NCI-H2081 treated with DMSO at 0.1 percent for 48 hours (cell line): ENCODE results near the gene UBXN2A.
"Not testable (repeated sequence)": the region's sequence is repeated elsewhere in the genome, so short reads cannot be mapped to it uniquely, and the experiment has no call there.

Experiments
- DNase-seq: peaks from one replicate; lab custom pipeline; 2025; lab: John Stamatoyannopoulos, UW

UBXN2A gene

DNA sequence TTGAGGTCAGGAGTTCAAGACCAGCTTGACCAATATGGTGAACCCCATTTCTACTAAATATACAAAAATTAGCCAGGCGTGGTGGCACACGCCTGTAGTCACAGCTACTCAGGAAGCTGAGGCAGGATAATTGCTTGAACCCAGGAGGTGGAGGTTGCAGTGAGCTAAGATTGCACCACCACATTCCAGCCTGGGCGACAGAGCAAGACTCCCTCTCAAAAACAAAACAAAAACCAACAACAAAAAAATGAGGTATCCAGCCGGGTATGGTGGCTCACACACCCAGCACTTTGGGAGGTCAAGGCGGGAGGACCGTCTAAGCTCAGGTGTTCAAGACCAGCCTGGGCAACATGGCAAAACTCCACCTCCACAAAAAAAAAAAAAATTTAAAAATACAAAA is 74.6 kb downstream of the UBXN2A start:
- not testable (repeated sequence) for DNase-seq

DNA sequence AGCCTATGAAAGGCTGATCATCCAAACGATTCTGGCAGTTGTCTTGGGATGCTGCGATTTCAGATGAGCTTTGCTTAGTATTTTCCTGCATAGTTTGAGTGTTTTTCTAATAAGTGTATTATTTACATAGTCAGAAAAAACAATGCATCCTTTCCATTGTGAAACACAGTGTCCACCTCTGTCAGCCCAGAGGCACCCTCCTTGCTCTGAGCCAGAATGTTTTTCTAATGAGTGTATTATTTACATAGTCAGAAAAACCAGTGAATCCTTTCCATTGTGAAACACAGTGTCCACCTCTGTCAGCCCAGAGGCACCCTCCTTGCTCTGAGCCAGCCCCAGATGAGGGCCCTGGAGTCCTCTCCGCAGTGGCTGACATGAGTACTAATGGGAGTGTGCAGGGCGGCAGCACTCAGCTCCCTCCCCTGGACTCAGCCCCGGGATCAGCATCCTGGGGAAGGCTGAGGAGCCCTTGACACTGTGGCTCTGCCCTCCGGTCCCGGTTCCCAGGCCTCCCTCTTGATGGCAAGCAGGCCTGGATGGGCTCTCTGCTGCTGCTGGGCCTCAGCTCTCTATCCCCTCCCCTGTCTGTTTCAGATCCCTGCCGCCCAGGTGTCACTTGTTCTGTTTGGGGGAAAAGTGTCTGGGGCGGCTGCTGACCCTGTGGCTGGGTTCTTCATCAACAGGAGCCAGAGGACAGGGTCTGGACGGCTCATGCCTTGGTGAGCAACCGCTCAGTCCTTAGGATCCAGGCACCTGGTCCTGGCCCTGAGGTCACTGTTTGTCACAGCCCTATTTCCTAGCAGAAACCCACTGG is 75.5 kb downstream of the UBXN2A start:
- DNase-seq: no peak

DNA sequence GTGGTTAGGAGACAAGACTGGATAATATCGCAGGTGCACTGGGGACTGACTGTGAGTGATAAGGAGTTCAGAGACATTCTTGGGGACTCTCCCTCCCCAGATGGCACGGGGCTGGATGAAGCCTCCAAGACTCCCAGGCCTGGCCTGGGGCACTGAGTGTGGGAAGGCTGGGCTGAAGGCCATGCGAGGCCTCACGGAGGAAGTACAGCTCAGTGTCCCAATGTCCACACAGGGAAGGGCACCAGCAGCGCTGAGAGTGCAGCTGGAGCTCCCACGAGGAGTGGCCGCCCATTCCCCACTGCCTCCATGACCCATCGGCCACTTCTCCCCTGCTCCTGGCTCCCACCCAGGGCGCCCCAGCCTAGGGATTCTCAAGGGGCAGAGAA is 76.1 kb downstream of the UBXN2A start:
- no peak for DNase-seq

DNA sequence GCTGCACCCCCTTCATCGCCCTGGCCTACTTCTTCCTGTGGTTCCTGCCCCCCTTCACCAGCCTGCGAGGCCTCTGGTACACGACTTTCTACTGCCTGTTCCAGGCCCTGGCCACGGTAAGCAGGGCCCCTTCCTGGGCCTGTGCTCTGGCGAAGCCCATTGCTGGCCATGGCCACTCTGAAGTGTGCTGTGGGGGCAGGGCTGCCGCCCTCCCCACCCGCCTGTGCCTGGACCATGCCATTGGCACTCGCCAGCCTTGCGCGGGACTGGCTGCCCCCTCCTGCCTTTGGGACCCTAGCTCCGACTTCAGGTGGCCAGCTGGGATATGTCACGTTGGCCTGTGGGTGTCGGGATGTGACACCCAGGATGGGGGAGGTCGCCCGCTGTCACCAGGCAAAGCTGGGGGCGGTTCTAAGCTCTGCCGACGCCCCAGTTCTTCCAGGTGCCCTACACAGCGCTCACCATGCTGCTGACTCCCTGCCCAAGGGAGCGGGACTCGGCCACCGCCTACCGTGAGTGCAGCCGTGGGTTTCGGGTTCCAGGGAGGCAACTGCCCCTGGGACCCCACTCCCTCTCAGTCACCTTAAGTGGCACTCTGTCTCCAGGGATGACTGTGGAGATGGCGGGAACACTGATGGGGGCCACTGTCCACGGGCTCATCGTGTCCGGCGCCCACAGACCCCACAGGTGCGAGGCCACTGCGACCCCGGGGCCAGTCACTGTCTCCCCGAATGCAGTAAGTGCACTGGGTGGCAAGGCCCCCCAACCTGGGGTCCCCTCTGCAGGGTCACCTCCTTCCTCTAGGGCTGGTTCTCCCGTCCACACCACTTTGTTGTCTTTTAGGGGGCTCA is 76.8 kb downstream of the UBXN2A start:
- DNase-seq: no peak

DNA sequence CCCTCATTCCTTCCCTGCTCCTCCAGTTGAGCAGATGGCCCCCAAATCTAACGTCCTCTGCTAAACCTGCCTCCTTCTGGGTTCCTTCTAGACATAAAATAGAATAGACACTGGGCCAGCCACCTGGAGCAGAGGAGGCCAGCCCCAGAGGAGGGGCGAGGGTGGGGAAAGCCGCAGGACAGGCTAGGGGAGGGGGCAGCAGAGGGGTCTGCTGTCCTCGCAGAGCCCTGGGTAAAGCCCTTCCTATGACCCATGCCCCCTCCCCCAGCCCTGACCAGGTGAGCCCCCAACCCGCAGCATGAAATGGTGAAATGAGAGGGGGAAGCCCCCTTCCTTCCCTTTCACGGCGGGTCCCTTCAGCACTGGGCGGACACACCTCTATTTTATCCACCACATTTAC is 77.4 kb downstream of the UBXN2A start:
- DNase-seq: no peak

DNA sequence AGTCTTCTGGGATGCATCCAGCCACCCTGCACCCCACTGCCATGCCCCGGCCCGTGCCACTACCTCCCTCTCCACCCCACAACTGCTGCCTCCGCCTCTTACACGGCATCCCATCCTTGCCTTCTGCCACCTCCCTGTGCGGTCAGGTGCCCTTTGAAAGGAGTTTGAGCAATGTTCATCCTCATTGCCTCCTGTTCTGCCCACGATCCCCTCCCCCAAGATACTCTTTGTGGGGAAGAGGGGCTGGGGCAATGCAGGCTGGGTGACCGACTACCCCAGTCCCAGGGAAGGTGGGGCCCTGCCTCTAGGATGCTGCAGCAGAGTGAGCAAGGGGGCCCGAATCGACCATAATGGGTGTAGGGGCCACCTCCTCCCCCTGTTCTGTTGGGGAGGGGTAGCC is 78.0 kb downstream of the UBXN2A start:
- DNase-seq: no peak

DNA sequence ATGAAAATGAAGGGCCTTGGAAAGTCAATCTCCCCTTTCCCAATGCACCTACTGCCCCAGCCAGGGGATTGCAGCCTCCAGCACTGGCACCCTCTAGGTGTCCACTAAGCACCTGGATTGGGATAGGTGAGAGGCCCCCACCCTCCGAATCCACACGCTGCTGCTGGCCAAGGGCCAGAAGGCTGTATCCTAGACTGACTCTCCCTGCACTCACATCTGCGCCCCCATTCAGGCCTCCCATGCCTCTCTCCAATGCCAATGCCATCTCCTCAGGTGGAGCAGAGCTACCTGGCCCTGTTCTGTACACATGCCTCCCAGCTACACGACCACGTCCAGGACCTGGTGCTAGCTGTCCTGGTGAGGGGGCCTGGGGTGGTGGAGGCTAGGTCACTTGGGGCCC is 79.5 kb downstream of the UBXN2A start:
- no peak for DNase-seq

DNA sequence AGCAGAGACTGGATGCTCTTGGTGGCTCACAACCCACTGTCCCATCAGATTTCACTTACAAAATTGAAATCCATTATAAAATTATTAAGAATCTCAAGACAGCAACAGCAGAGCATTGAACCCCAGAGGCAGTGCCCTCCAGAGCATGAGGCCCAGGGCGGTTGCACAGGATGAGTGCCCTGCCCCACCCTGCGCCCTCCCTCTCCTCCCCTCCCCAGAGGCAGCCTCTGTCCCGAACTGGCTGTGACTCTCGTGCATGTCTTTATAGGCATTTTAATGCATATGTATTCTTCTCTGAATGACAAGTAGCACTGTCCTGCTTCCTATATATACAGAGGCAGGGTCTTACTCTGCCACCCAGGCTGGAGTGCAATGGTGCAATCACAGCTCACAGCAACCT is 80.0 kb downstream of the UBXN2A start:
- no peak for DNase-seq

DNA sequence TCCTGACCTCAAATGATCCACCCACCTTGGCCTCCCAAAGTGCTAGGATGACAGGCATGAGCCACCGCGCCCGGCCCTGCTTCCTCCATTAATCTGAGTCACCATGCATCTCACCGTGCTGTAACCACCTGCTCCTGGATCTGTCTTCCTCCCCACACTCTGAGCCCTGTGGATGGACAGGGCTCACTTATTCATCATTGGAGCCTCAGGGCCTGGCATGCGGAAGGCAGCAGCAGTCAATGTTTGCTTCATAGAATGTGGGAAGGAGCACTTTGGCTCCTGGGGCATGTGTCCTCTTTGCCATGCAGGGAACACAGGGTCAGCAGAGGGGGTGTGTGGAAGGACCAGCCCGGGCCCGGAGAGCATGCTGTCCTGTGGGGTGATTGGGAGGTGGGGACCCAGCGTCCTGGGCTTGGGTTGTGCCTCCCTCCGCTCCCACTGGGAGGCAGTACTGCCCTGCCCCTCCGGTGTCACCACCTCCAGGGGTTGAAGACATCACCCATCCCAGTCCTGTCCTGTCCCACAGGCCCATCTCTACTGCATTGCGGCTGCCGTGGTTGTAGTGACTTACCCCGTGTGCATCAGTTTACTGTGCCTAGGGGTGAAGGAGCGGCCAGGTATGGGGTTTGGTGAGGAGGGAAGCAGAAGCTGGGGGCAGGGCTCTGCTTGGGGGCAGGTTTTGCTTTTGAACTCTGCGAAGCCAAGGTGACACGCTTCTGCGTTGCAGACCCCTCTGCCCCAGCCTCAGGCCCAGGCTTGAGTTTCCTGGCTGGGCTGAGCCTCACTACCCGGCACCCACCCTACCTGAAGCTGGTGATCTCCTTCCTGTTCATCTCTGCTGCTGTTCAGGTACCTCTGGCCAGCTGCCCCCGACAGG is 81.1 kb downstream of the UBXN2A start:
- DNase-seq: no peak

DNA sequence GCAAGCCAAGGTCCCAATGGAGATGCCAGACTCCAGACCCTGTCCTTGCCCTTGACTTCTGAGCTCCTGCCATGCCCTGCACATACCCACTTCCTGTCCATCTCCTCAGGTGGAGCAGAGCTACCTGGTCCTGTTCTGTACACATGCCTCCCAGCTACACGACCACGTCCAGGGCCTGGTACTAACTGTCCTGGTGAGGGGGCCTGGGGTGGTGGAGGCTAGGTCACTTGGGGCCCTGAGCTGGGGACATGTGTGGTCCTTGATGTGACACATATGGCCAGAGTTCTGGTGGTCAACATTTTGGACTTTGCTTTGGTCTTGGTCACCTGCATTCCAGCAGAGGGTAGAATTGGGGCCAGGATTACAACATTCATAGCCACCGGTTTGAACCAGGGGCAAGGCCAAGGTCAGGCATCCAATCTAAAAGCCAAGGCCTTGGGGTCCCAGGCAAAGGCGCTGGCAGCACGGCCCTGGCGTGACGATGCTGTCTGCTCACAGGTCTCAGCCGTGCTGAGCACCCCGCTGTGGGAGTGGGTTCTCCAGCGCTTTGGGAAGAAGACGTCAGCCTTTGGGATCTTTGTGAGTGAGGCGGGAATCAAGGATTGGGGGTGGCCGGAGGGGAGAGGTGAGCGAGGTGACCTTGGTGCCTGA is 82.2 kb downstream of the UBXN2A start:
- DNase-seq: no peak

DNA sequence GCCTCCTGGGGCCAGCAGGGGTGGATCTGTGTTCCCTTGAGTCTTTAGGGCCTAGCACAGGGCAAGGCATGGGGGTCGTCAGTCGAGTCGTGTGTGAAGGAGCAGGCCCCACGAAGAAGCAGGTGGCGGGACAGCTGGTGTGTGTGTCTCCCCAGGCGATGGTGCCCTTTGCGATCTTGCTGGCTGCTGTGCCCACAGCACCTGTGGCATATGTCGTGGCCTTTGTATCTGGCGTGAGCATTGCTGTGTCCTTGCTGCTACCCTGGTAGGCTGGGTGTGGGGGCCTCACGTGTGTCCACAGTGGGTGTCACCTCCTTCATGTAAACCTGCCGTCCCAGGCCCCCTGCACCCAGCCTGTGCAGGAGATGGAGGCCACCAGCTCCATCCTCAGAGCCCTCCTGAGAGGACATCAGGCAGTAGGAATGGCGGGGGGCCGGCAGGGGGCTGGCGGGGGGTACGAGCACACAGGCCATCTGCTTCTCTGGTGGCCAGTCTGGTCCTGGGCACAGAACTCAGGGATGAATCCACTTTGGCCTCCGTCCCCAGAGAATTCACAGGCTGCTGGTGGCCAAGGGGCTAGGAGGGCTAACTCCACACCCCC is 82.8 kb downstream of the UBXN2A start:
- DNase-seq: no peak

DNA sequence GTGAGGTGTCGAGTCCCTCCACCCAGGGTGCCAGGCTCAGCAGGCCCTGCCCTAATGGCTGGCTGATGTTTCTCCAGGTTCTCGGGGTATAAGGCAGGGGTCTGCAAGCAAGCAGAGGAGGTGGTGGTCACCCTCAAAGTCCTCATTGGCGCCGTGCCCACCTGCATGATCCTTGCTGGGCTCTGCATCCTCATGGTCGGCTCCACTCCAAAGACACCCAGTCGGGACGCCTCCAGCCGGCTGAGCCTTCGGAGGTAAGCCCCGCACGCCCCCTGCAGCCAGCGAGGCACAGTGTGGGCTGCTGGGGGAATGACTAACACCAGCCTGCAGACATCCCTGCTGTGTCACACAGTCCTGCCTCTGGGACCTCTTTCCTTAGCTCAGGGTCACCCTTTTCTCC is 83.8 kb downstream of the UBXN2A start:
- DNase-seq: no peak

DNA sequence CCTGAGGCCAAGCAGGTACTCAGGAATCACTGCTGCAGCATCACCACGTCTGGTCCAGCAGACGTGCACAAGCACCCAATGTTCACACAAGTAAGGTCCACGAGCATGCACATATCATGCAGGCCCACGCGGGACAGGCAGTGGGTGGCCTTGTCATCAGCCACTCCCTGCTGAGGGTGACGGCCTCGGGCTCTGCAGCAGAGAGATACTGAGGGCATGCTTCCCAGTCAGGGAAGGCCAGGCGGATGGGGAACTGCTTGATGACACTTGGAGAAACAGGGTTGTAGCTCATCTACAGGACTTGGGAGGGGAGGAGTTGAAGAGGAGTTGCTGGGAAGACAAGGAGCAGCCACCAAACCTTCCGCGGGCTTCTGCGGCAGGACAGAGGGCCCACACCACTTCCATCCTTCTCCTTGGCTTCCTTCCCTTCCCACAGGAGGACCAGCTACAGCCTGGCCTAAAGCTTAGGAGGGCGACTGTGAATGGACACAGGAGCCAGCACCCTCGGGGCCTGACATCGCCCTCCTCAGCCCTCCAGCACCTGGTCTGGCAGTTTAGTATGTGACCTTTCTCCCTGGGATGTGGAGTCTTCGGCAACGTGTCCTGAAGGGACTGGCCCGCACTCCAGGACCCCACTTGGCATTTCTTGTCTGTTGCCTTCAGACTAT is 84.9 kb downstream of the UBXN2A start:
- no peak for DNase-seq

DNA sequence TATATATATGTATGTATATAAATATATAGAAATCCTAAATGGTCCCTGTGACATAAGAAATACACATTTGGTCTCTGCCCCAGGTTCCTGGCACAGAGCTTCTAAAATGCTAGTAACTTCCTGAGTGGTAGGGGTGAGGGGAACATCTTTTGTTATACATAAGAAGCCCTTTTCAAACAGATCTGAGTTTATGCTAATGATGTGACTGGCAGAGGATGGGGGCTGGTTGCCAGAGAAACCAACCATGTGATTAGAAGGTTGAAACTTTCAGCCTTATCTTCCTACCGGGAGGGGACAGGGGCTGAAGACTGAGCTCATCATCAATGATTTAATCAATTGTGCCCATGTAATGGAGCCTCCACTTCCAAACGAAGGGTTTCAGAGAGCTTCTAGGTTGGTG is 86.0 kb downstream of the UBXN2A start:
- DNase-seq: no peak

DNA sequence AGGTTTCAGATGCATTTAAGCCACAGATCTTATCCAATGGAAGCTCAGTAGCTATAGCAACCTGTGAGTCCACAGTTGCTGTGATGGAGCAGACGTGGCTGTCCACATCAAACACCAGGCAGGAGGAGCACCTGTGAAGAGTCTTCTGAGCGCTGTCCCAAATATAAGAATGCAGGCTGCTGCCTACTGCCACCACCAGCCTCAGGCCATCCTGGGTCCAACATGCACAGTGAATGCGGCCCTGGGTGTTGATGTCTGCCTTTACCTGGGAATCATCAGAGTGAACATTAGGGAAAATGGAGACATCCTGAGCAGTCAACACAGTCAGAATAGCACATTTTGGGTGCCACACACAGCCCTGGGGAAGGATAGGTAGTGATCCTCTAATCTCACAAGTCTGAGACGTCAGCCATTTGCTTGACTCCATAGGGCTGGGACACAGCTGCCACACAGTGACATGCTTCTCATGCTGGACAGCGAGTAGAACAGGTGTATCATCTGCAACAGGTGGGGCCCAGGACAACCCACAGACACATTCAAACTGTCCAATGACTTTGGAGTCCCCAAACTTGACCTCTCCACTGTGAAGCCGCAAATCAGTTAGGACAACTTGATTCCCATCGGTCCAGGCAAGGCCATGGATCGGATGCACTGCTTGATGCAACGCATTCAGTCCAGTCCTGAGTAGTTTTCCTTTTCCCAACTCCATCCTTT is 98.7 kb downstream of the UBXN2A start:
- DNase-seq: no peak

DNA sequence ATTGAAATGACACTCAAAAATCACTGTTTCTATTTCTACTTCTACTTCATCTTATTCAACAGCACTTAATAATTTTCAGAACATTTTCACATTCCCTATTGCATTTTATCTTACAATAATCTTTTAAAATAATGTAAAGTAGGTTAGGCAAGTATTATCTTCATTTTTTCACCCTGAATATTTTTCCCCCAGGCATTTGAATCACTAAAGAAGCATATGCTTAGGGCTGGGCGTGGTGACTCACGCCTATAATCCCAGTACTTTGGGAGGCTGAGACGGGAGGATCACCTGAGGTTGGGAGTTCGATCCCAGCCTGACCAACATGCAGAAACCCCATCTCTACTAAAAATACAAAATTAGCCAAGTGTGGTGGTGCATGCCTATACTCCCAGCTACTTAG is 100.2 kb downstream of the UBXN2A start:
- no peak for DNase-seq

DNA sequence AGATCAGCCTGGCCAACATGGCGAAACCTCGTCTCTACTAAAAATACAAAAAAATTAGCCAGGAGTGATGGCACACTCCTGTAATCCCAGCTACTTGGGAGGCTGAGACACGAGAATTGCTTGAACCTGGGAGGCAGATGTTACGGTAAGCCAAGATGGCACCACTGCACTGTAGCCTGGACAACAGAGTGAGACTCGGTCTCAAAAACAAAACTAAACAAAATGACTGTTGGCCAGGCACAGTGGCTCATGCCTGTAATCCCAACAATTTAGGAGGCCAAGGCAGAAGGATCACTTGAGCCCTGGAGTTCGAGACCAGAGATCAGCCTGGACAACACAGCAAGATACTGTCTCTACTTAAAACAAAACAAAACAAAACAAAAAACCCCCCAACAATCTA is 102.9 kb downstream of the UBXN2A start:
- DNase-seq: not testable (repeated sequence)

DNA sequence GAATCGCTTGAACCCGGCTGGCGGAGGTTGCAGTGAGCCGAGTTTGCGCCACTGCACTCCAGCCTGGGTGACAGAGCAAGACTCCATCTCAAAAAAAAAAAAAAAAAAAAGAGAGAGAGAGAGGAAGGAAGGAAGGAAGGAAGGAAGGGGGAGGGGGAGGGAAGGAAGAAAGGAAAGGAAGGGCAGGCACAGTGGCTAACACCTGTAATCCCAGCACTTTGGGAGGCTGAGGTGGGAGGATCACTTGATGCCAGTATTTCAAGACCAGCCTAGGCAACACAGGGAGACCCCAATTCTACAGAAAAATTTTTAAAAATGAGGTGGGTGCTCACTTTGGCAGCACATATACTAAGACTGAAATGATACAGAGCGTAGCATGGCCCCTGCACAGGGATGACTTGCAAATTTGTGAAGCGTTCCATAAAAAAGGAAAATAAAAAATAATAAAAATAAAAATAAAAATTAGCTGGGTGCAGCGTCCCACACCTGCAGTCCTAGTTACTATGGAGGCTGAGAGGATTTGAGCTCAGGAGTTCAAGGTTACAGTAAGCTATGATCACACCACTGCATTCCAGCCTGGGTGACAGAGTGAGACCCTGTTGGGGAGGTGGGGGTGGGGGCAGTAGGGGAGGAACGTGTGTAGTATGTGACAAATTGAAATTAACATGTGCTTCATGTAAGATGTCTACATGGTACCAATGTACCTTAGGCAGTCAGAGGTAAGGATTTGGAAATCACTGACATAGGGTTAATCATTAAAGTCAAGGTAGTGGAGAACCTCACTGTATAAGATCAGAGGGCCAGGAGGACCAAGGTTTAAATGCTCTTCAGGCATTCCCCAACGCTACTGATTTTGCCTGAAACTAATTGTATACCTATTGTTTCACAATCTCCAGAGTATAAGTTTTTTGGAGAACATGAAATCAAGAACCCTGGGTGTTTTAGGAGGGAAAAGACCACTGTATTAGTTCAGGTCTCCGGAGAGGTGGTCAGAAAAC is 105.5 kb downstream of the UBXN2A start:
- DNase-seq: no peak

DNA sequence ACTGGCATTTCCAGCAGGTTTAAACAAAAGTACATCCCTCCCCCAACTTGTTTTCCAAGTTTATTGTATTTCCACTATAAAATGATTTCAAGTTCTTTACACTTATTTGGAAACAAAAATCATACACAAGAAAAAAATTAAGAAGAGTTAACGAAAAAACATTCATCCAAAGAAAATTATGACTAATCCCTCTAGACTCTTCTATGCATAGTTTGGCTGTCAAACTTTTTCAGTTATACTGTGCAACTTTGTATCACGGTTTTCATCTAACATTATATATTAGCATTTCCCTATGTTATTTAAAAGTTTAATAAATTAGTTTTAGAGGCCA is 106.3 kb downstream of the UBXN2A start:
- DNase-seq: no peak
